ENCODE measurements around the gene BRCA2. TPM values are rescaled to one million over a fixed set of nuclear protein-coding genes. Genes with fewer than 3 reads are reported as not detected.

The BRCA2 gene
- total RNA-seq, 1 experiment from 2014 or later = 29.8 TPM

GRCh38 chr13:32282096-32282711 lies 33.1 kb upstream of the BRCA2 start:
- no peaks in the 10 kb centered on the region for H3K4me1 ChIP-seq
- no peak overlapping the region for H3K4me3 ChIP-seq (ENCODE audit: low read depth, low read length)
- Mint-ChIP-seq H3K4me1 (ENCODE audit: low read depth, unreplicated experiment) (peaks cover 5% of the 10 kb centered on the region), H3K27me3 (ENCODE audit: insufficient read depth, unreplicated experiment) (no peaks in the 10 kb centered on the region), H3K9me3 (ENCODE audit: unreplicated experiment) (no peaks in the 10 kb centered on the region), H3K36me3 (ENCODE audit: insufficient read depth, unreplicated experiment) (peaks cover 8% of the 10 kb centered on the region), H3K4me3 (ENCODE audit: unreplicated experiment) (no peak overlapping the region), H3K27ac (ENCODE audit: unreplicated experiment) (no peak overlapping the region)
- no peak for TF ChIP-seq CTCF (IDR thresholded peaks at IDR 0.05; ENCODE audit: insufficient read depth in 1 of 2, low read depth in 1 of 2, low read length in 1 of 2, severe bottlenecking in 1 of 2, unreplicated experiment in 1 of 2)
- BruUV-seq (replicated peaks) = no TSS peak
- H3K9me3 ChIP-seq = no peaks in the 10 kb centered on the region
- no peak for DNase-seq
- CTCF ChIA-PET = interaction anchor here (0.7 kb wide), 1 partner anchor 196 kb away, joined by 4 read pairs; no protein-coding TSS in a partner anchor
- H3K36me3 ChIP-seq (ENCODE audit: control insufficient read depth, insufficient read depth, low read length) = no peaks in the 10 kb centered on the region
- POLR2A ChIA-PET = interaction anchor here (0.6 kb wide), 1 partner anchor 219 kb away, joined by 5 read pairs; no protein-coding TSS in a partner anchor
- H3K27me3 ChIP-seq (replicated peaks; ENCODE audit: control insufficient read depth, insufficient read depth, low read length) = no peaks in the 10 kb centered on the region
- intact Hi-C loops (cut with micrococcal nuclease; ENCODE audit: unreplicated experiment) = no loop called here

- DNase-seq = no peak
- CTCF ChIA-PET = interaction anchor here (1.2 kb wide), 1 partner anchor 120 kb away, joined by 3 read pairs; no protein-coding TSS in a partner anchor
- no peaks in the 10 kb centered on the region for H3K9me3 Mint-ChIP-seq (ENCODE audit: unreplicated experiment)
- POLR2A ChIA-PET = no interaction called here
- H3K4me1 ChIP-seq = no peaks in the 10 kb centered on the region
- no peaks in the 10 kb centered on the region for H3K27me3 Mint-ChIP-seq (ENCODE audit: insufficient read depth, unreplicated experiment)
- no peak overlapping the region for H3K4me3 ChIP-seq (ENCODE audit: low read depth, low read length)
- H3K4me3 Mint-ChIP-seq (ENCODE audit: unreplicated experiment) = no peak overlapping the region
- H3K36me3 ChIP-seq (ENCODE audit: control insufficient read depth, insufficient read depth, low read length) = no peaks in the 10 kb centered on the region
- H3K27ac Mint-ChIP-seq (ENCODE audit: unreplicated experiment) = no peak overlapping the region
- no peaks in the 10 kb centered on the region for H3K36me3 Mint-ChIP-seq (ENCODE audit: insufficient read depth, unreplicated experiment)
- no TSS peak for BruUV-seq (replicated peaks)
- H3K9me3 ChIP-seq = no peaks in the 10 kb centered on the region
- intact Hi-C loops (cut with micrococcal nuclease; ENCODE audit: unreplicated experiment) = no loop called here
- no peaks in the 10 kb centered on the region for H3K27me3 ChIP-seq (replicated peaks; ENCODE audit: control insufficient read depth, insufficient read depth, low read length)
- no peak for TF ChIP-seq CTCF (IDR thresholded peaks at IDR 0.05; ENCODE audit: insufficient read depth in 1 of 2, low read depth in 1 of 2, low read length in 1 of 2, severe bottlenecking in 1 of 2, unreplicated experiment in 1 of 2)
- peaks cover 5% of the 10 kb centered on the region for H3K4me1 Mint-ChIP-seq (ENCODE audit: low read depth, unreplicated experiment)
Observed at GRCh38 chr13:32284927-32285632, 30.2 kb upstream of the BRCA2 start.

- H3K4me1 ChIP-seq = no peaks in the 10 kb centered on the region
- BruUV-seq (replicated peaks) = no TSS peak
- intact Hi-C loops (cut with micrococcal nuclease; ENCODE audit: unreplicated experiment) = no loop called here
- no peak for TF ChIP-seq CTCF (IDR thresholded peaks at IDR 0.05; ENCODE audit: insufficient read depth in 1 of 2, low read depth in 1 of 2, low read length in 1 of 2, severe bottlenecking in 1 of 2, unreplicated experiment in 1 of 2)
- Mint-ChIP-seq H3K4me1 (ENCODE audit: low read depth, unreplicated experiment) (peaks cover 5% of the 10 kb centered on the region), H3K27ac (ENCODE audit: unreplicated experiment) (no peak overlapping the region), H3K27me3 (ENCODE audit: insufficient read depth, unreplicated experiment) (no peaks in the 10 kb centered on the region), H3K36me3 (ENCODE audit: insufficient read depth, unreplicated experiment) (peaks cover 5% of the 10 kb centered on the region), H3K4me3 (ENCODE audit: unreplicated experiment) (no peak overlapping the region), H3K9me3 (ENCODE audit: unreplicated experiment) (no peaks in the 10 kb centered on the region)
- H3K36me3 ChIP-seq (ENCODE audit: control insufficient read depth, insufficient read depth, low read length) = no peaks in the 10 kb centered on the region
- H3K4me3 ChIP-seq (ENCODE audit: low read depth, low read length) = no peak overlapping the region
- no peaks in the 10 kb centered on the region for H3K9me3 ChIP-seq
- ChIA-PET CTCF (no interaction called here), POLR2A (no interaction called here)
- no peaks in the 10 kb centered on the region for H3K27me3 ChIP-seq (replicated peaks; ENCODE audit: control insufficient read depth, insufficient read depth, low read length)
- DNase-seq = no peak
Observed at GRCh38 chr13:32285633-32285965, 29.7 kb upstream of the BRCA2 start.
